Germinal center (tissue), 1 donor: ENCODE results near the gene TFDP1.
"Not testable (repeated sequence)": the region's sequence is repeated elsewhere in the genome, so short reads cannot be mapped to it uniquely, and the experiment has no call there.

Experiments
- DNase-seq: peaks from one replicate; pipeline ENCODE4 v3.0.0; 2012; ENCODE audit warnings: mixed read lengths, low spot score

The TFDP1 gene

DNA sequence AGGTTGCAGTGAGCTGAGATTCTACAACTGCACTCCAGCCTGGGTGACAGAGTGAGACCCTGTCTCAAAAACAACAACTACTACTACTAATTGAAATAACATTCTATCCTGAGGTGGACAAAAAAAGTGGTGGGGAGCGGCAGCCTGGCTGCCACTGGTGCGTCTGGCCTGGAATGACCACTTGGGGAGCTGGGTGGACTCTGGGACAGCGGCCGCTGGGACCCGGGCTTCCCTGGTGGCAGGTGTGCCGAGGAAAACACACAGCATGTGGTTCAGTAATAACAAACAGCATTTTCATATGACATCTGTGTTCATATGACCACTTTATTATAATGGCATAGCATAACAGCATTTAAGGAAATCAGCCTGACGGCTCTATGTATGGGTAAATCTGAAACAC is 33.9 kb downstream of the TFDP1 start:
- DNase-seq, result no peak

DNA sequence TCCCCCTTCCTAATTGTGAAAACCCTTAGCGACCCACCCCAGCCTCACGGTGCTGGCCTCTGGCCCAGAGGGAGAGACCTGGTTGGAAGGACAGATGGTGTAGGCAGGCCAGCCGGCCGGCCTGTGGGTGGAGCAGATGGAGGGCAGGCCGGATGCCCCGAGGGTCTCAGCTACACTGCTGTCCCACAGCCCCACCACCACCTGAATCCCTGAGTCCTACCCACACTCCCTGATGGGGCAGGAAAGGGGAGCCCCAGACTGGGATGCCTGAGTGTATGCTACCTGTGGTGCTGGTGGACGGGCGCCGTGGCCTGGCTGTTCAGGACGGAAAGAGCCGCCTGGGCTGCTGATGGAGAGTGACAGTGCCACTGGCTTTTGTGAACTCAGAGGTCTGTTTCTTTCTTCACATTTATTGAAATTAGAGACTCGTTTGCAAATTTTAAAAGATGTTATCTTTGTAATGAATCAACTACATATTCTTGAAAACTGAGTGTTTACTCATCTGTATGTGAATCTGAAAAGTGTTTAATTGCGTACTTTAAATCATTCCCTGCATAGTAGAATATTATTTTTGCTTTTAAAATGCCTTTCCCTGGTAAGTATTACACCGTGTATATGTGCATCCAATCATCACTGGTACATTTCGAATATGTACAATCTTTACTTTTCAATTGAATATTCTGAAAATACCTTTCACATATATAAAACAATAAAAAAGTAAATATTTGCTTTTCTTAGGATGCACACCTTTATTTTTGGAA is 35.7 kb downstream of the TFDP1 start:
- no peak for DNase-seq

DNA sequence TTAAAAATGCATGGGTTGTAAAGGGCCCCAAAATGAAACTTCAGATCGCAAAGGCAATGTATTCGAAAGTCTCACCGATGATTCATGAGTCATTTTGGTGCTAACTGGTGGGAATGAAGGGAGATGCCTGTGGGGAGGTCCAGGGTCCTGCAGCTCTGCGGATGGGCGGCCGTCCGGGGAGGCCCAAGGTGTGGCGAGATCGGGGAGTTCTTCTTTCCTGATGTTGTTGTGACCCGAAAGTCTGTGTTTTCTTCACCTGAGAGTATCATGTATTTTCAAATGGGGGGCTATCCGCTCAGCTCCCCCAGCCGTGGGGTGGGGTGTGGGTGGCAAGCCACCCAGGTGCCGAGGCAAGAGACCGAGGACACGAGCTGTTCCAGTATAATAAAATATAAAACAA is 36.5 kb downstream of the TFDP1 start:
- DNase-seq, result no peak

DNA sequence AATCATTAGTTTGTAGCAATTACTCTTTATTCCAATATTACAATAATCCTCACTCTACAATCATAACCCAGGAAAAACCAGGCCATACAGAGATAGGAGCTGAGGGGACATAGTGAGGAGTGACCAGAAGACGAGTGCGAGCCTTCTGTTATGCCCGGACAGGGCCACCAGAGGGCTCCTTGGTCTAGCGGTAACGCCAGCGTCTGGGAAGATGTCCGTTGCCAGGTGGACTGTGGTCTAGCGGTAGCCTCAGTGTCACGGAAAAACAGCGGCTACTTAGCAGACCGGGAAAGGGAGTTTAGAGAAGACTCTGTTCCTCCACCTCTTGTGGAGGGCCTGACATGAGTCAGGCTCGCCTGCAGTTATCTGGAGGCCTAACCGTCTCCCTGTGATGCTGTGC is 36.9 kb downstream of the TFDP1 start:
- DNase-seq, result not testable (repeated sequence)

DNA sequence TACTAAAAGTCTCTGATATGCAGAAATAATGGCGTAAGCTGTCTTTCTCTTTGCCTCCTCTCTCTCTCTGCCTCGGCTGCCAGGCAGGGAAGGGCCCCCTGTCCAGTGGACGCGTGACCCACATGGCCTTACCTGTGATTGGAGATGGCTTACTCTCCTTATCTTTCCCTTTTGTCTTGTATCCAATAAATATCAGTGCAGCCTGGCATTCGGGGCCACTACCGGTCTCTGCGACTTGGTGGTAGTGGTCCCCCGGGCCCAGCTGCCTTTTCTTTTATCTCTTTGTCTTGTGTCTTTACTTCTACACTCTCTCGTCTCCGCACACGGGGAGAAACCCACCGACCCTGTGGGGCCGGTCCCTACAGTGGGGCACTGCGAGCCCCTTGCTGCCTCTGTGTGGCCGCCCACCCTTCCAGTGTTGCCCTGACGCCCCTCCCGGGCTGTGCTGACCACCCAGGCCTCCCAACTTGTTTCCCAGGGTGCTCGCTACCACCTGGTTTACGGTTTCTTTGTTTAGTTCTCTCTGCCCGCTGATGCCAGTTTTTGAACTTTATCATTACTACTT is 37.5 kb downstream of the TFDP1 start:
- not testable (repeated sequence) for DNase-seq

DNA sequence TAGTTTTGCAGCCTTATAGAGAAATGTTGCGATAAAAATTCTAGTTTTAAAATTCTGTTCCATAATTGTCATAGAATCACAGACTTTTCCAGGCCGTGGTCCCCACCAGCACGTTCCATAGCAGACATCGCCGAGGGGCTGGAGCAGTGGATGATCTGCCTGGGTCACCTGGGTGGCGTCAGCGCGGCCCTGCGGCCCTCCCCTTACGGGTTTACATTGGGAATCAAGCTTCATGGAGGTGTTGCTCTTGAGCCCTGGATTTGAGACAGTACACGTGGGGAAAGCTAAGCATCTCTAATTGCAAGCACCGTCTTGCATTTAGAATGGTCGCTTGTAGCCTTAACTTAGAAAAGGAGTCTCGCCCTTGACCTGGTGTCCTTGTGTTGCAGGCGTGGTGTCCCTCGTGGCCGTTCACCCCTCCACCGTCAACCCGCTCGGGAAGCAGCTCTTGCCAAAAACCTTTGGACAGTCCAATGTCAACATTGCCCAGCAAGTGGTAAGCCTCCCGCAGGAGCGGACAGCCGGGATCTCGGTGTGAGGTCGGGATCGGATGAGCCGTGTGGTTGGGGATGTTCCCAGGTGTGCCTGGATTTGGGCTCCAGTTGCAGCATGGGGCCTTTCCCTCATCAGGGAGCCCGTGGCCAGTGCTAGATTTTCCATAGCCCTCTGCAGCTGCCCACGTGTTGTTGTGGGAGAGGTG is 38.4 kb downstream of the TFDP1 start:
- DNase-seq, result no peak

DNA sequence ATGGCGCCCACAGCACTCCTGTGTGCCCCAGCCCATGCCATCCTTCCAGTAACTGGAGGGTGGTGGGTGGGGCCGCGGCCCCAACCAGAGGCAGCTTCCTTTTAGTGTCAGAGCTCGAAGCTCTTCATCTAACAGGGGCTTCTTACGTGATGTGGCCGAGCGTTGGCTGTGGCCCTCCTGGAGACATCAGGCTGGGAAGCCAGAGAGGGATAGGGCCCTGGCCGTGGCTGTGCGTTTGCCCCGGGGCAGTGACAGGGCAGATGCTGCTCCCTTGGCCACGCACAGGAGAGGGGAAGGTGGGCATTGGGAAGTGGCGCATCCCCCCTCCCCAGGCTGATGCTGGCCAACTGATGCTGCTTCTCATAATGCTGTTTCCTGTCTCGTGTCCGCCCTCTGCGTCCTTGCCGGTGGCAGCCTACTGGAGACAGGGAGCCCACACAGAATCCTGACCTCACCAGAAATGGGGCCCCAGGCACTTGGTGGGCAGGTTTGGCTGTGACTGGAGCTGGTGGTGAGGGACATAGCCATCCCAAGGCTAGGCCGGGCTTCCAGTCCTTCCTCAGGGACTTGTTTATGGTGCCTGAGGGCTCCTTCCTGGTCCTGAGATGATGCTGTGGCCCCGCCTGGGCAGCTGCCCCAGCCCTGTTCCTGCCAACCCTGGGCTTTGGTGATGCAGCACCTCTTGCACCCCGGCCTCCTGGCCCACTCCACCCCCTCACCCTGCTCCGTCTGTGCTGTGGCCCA is 39.1 kb downstream of the TFDP1 start:
- DNase-seq, result no peak

DNA sequence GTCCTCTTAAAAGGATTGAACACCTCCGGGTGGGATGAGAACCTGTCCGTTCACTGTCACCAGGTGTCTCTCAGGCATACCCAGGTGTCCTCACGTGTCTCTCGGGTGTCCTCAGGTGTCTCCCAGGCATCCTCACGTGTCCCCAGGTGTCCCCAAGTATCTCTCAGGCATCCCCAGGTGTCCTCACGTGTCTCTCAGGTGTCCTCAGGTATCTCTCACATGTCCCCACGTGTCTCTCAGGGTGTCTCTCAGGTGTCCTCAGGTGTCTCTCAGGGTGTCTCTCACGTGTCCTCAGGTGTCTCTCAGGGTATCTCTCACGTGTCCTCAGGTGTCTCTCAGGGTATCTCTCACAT is 39.7 kb downstream of the TFDP1 start:
- no peak for DNase-seq

DNA sequence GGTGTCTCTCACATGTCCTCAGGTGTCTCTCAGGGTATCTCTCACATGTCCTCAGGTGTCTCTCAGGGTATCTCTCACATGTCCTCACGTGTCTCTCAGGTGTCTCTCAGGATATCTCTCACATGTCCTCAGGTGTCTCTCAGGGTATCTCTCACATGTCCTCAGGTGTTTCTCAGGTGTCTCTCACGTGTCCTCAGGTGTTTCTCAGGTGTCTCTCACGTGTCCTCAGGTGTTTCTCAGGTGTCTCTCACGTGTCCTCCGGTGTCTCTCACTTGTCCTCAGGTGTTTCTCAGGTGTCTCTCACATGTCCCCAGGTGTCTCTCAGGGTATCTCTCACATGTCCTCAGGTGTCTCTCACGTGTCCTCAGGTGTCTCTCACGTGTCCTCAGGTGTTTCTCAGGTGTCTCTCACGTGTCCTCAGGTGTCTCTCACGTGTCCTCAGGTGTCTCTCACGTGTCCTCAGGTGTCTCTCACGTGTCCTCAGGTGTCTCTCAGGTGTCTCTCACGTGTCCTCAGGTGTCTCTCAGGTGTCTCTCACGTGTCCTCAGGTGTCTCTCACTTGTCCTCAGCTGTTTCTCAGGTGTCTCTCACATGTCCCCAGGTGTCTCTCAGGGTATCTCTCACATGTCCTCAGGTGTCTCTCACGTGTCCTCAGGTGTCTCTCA is 40.2 kb downstream of the TFDP1 start:
- DNase-seq, result not testable (repeated sequence)

DNA sequence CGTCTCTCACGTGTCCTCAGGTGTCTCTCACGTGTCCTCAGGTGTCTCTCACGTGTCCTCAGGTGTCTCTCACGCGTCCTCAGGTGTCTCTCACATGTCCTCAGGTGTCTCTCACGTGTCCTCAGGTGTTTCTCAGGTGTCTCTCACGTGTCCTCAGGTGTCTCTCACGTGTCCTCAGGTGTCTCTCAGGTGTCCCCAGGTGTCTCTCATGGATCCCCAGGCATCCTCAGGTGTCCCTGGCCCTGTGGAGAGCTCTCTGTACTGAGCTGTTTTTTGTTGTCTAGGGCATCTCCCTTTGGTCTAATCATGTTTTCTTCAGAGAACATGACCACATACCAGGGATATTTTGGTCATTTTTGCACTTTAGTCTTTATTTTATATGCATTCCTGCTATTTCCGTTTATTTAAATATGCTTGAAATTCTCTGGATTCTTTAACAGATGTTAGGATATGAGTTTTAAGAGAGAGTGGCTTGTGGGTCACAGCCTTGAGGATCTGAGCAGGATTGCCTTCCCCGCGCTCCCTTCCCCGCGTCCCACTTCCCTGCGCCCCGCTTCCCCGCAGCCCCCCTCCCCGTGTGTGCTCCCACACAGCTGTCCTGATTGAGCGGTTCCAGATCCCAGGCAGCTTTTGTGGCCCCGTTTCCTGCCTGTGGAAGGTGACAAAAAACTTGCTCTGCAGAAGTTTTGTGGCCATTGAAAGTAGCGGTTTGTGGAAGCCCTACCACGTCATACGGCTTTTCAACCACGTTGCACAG is 41.6 kb downstream of the TFDP1 start:
- no peak for DNase-seq

DNA sequence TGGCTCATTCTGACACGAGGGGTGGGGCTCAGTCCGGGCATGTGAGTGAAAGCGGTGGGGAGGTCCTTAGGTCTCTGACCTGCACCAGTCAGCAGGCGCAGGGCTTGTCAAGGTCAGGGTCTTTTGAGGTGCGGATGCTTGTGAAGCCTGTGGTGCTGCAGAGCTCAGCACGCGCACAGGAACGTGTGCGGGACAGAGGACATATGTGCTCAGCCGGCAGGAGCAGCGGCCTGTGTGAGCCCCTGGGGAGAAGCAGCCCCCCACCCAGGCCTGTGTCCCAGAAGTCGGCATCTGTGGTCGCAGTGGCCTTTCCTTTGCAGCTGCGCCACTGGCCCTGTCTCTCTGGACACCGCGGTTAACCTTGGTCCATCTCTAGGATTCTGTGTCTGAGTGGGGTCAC is 42.6 kb downstream of the TFDP1 start:
- DNase-seq, result no peak

DNA sequence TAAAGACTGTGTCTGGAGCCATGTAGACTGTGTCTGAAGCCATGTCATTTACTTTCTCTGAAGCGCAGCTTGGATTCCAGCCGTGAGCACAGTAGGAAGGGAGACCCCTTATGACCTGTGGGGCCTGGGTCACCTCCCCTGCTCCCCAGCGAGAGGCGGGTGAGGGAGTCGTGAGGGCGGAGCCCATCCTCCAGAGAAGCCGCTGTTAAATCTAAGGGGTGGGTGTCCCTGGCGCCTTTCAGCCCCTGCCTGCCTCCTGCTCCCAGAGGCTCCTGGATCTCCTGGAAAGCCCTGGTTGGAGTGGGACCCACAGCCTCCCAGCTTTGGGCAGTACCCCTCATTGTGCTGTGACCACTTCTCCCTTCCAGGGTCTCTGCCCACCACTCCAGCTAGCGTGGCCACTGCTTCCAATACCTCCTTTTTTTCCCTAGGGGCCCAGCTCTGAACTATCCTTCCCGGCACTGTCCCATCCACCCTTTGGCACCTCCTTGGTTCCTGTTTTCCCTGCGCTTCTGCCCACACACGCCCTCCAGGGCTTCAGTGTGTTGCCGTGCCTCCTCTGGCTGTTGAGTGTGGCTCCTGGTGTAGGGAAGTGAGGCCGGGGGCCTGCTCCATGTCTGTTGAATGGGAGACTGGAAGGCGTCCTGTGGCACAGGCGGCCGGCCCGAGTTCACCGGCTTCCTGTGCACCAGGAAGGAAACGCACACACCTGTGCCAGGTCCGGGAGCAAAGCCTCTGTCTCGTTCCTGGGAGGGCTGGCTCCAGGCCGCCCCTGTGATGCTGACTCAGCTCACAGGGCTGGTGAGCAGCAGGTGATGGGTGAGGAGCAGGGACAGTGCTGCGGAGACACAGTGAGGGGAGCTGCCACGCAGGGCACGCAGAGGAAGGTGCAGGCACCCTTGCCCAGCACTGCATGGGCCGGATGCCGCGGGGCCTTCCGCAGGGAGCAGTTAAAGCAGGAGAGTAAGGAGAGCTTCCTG is 44.0 kb downstream of the TFDP1 start:
- no peak for DNase-seq

DNA sequence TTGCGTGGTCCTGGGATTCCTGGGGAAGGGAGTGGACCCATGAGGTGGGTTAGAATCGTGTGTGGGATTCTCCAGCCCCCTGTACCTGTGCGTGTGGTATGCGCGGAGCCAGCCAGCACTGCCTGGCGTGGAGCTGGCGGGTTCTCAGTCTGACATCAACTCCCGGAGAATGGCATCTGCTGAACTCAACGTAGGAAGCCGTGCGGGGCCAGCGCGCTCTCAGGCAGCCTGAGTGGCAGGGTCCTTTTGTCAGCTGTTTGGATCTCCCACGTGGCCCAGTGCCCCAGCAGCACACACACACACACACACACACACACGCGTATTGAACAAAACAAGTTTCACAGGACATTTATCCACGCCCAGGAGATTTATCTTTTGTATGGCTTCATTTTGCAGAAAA is 45.3 kb downstream of the TFDP1 start:
- no peak for DNase-seq

DNA sequence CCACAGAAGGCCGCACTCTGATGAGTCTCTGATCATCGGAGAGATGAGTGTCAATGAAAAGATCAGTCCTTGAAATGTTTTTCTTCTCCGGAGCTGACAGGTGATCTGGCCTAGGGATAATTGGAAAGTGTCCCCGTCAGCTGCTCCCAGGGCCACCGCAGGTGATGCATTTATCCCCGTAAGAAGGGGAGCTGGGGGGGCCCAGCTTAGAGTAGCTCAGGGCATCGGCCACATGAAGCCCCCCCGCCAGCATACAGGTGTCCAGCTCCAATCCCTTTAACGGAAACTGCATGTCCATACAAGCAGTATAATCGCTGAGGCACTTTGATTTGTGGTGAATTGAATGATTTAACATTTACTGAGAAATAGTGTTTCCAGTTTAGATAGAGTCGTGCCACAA is 45.7 kb downstream of the TFDP1 start:
- no peak for DNase-seq

DNA sequence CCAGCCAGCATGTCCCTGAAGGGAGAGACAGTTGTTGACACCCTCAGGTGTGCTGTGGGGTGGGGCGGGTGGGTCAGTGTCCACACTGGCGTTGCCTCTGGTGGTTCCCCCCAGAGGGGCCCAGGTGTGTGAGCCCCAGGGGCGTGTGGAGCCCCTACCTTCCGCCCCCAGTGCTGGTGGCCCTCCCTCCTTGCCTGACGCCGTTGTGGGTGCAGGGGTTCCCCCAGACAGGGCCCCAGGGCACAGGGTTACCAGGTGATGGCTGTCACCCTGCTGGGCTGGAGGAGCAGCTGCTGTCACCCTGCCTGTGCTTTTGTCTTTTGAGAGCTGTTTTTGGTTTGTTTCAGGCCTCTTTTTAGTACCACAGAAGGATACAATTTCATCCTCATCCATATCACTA is 46.3 kb downstream of the TFDP1 start:
- DNase-seq, result no peak

DNA sequence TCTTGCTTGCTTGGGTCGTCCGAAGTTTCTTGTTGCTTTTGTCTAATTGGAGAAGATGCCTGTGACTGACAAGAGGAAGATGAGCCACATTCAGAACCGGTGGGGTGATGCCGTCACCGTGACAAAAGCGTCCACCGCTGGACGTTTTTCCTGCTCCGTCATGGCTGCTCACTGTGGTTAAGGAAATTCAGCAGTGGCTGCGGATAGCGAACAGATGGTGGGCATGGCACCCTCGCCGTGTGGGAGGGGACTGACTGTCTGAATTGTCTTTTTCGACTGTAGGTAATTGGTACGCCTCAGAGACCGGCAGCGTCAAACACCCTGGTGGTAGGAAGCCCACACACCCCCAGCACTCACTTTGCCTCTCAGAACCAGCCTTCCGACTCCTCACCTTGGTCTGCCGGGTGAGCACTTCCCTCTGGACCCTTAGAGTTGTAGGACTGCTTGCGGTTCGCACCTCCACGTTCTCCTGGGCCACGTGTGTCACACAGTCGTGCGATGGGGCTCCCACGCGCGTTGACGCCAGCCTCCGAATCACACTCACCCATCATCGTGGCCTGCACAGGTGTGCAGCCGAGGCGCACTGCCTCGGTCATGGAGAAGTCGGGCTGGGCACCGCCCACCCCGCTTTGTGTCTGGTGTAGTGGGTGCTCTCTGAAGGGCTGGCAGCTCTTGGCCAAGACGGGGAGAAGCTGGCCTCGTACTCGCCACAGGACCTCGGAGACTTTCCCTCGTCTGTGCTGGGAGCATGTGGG is 47.0 kb downstream of the TFDP1 start:
- no peak for DNase-seq

DNA sequence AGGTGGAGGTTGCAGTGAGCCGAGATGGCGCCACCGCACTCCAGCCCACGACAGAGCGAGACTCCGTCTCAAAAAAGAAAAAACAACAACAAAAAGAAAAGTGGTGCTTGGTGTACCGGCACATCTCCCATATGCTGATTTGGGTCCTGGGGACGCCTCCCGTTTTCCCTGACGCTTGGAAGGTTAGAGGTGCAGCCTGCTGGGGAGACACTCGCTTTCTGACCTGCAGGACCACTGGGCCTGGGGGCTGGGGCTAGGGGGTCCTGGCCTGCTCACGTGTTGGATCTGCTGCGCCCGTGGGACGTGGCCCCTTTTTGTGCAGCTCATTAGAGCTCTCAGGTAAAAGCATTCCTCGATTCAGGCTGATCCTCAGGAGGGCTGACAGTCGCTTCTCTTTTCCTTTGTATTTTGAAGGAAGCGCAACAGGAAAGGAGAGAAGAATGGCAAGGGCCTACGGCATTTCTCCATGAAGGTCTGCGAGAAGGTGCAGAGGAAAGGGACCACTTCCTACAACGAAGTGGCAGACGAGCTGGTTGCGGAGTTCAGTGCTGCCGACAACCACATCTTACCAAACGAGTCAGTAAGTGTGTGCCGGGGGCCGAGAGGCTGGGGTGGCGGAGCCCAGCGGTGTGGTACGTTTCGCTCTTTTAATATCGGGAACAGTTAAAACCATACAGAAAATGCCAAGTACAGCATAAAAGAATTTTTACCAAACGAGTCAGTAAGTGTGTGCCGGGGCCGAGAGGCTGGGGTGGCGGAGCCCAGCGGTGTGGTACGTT is 48.3 kb downstream of the TFDP1 start:
- DNase-seq, result no peak

DNA sequence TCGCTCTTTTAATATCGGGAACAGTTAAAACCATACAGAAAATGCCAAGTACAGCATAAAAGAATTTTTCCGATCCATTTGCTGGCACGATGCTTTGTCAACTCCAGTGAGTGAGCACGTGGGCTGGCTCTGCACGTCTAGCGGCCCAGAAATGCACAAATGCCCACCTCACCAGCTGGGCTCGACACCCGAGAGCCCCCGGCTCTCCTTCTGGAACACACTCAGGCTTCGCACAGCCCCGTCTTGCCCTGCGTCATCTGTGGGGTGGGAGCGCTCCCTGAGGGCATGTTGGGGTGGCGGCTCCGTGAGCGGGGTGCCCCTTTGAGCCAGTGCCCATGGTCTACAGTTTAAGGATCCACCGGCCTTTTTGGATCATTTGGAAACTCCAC is 48.9 kb downstream of the TFDP1 start:
- DNase-seq, result no peak
